GM19324 (cell line): ENCODE measurements around the gene ATP11A.
"Not testable (repeated sequence)": the region's sequence is repeated elsewhere in the genome, so short reads cannot be mapped to it uniquely, and the experiment has no call there.

Experiments used
- ATAC-seq: cut with Tn5 transposase; IDR thresholded peaks from one replicate; pipeline ENCODE4 v1.9.1; 2021; ENCODE audit warnings: mild to moderate bottlenecking, moderate library complexity; ENCODE audit not compliant: unreplicated experiment, low FRiP score

Gene ATP11A

DNA sequence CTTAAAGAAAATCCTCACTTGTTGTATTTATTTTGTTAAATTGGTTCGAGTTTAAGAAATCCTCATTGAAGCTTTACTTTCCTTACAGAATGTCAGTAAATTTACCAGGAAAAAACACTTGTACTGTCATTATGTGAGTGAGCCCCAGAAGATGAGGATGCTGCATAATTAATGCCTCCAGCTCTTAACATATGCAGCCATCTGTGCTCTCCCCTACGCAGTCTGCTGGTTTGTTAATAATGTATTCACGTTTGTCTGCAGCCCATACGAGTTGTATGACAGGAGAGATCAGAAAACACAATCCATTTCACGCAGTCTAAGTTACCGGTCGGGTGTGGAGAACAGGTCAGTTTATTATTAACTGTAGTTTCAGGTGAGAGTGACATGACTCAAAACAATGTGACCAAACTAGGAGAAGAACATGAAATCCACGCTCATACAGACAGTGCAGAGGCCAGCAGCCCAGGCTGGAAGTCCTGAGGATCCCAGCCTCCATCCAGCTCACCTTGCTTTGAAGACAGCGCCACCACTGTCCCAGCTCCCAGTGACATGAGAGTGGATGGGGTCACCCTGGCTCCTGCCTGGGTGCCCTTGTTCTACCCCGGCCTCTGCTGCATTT, 19.8 kb upstream of the ATP11A start:
- peak; percentile 81 for ATAC-seq

DNA sequence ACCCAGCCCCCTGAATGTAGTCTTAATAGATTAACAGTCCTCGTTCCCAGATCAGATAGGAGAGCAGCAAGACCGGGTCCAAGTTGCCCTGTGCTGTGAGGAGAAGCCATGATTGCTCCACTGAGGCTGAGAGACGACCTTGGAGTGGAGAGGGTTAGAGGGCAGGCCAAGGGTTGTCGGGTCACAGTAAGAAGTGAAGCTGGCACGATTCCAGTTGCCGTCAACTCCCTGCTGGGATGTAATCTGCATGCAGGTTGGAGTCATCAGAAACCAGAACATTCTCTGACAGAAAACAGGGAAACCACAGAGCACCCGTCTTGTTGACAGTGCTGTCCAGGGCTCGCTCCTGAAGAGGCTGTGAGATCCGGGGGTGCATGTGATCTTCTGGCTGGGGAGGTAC, 19.0 kb upstream of the ATP11A start:
- no peak for ATAC-seq

GRCh38 chr13:112671359-112671758, 18.5 kb upstream of the ATP11A start:
- ATAC-seq: no peak

DNA sequence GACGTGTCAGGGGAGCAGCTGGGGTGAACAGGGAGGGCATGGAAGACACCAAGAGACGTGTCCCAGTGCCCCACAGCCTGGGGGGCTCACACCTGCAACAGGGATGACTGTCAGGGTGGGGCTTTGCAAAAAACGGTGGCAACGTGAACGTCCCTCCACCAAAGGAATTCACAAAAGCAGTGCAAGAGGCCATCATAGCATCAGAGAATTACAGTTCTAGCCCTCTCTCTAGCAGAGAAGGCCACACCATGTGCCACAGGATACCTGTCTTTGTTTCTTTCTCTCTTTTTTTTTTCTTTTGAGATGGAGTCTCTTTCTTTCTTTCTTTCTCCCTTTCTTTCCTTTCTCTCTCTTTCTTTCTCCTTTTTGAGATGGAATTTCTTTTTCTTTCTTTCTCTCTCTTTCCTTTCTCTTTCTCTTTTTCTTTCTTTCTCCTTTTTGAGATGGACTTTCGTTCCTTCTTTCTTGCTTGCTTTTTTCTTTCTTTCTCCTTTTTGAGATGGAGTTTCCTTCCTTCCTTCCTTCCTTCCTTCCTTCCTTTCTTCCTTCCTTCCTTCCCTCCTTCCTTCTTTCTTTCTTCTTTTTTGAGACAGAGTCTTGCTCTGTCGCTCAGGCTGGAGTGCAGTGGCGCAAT, 17.1 kb upstream of the ATP11A start:
- no peak for ATAC-seq

DNA sequence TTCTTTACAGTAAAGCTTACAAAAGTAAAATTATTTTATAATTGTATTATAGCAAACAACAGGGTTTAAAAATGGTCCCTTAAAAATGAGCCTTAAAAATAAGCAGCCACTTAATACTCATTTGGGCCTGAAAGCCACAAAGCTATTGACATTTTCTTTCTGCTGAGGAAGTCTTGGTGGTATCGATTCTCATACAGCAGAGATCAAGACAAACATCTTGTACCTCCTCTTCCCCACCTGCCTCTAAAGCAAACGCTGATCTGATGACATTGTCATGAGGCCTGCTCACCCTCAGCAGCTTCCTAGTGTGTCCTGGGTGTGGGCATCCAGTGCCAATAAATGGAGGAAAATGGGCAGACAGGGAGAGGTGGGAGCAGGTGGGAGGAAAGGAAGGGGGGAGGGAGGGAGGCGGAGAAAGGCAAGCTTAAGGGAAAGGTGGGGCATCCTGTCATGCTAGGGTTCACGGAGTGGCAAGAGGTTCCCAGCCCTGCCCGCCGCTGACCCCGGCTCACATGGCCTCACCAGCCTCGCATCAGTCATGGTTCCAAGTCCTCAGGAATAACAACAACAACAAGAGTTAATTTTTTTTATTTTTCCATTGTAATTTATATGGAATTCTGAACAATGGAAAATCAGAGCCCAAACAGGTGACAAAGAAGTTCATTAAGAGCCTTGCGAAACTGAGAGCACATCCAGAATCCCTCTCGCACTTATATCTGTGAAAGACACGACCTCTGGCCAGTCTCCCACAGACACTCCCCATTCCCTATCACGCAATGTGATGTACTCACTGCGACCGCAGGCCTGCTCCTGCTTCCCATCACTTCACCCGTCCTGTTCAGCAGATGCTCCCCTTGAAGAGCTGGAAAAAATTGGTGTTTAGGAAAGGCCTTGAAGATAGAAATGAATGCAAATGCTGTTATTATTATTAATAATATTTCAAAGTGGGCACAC, 15.1 kb upstream of the ATP11A start:
- peak; percentile 57 for ATAC-seq

GRCh38 chr13:112675366-112675756, 14.5 kb upstream of the ATP11A start:
- no peak for ATAC-seq

DNA sequence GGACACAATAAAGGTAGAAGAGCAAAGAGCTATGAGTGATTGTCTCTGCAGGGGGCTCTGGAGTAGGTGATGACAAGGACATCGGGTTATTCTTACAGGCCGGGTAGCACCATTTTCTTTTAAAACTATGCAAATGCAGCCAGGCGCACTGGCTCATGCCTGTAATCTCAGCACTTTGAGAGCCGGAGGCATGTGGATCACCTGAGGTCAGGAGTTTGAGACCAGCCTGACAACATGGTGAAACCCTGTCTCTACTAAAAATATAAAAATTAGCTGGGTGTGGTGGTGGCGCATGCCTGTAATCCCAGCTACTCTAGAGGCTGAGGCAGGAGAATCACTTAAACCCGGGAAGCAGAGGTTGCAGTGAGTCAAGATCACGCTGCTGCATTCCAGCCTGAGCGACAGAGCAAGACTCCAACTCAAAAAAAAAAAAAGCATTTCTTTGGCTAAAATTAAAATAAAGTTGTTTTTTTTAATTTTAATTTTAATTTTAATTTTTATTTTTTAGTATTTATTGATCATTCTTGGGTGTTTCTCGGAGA, 12.3 kb upstream of the ATP11A start:
- ATAC-seq: not testable (repeated sequence)

GRCh38 chr13:112679381-112679780, 10.5 kb upstream of the ATP11A start:
- ATAC-seq: no peak

DNA sequence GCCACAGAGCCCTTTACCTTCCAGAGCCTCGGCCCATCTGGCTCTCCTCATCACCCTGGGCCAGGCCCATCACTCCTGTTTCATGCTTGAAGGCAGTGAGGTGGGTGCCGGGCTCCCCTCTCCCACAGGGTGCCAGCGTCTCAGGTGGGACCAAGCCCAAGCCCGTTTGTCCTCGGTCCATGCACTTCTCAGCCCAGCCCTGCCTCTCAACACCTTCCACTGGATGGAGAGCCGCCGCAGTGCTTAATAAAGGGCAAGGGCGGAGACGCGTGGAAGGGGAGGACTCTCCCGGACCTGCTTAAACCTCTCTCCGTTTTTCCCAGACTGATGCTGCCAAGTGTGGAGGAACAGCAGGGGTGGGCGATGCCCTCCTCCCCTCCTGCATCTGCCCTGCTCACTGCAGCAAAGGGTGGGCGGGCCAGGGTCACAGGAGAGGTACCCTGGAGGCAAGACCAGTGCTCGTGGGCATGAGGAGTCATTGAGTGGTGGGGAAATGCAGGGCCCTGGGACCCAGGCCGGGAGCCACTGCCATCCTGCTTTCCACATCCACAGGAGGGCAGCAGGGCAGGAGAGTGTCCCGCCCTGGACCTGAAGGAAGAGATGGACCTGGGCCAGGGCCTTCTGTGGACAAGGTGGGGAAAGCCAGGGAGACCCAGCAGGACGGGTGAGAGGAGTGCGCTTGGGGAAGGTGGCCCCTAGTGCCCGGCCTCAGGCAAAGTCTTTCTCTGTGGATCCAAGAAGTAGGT, 9.7 kb upstream of the ATP11A start:
- no peak for ATAC-seq

DNA sequence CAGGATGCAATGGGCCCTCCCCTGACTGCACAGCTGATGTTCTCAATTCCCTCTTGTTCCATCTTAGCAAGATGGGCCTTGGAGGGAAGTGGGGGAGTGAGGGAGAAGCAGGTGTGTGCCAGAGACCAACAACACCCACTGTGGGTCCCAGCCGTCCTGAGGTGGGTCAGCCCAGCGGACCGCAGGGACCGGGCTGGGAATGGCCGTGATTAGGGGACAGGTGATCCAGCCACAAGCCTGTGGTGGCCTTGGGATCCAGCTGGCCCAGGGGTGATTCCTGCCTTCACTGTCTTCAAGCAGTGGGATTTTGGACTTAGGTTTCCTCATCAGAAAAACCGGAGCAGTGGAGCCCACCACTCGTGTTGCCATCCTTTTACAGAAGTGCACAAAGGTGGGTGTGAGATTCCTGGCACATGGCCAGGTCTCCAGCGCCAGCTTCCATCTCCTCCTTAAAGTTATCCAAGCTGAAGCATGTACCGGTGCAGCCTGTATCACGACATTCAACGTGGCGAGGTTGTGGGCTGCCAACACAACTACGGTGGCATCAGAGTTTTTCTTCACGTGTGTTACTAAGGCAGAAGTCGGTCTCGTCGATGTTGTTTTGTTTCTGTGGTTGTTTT, 9.0 kb upstream of the ATP11A start:
- no peak for ATAC-seq

GRCh38 chr13:112683581-112683980, 6.3 kb upstream of the ATP11A start:
- no peak for ATAC-seq

DNA sequence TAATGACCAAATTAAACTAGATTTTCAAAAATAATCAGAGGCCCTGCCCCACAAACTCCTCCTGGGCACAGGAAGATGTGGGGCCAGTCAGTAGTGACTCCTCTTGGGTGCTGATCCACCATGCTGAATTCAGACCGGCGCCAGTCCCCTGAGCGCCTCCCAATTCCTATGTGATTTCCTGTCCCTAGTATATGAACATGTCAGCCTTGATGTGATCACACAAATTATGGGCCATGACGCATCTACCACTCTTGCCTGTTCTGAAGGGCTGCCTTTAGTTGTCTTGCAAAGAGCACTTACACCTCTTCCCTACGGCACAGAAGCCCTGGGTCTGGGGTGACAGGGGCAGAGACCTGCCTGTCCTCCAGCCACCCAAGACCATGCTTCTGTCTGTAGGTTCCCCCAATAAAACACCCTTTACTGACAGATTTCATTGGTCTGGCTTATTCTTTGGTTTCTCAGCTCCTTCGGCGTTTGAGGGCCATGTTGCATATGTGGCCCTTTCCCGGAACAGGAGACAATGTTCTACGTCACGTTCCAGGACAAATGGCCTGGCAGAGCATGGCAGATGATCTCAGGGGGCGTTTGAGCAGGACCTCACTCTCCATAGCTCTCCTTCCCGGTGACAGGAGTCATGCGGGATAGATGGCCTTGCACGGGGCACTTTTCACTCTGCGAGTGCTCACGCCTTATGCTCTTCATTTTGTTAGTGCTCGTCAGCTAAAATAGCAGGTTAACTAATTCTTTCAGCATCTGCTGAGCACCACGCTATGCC, 5.6 kb upstream of the ATP11A start:
- no peak for ATAC-seq

- not testable (repeated sequence) for ATAC-seq
Measured at GRCh38 chr13:112685189-112685805, 4.5 kb upstream of the ATP11A start.

DNA sequence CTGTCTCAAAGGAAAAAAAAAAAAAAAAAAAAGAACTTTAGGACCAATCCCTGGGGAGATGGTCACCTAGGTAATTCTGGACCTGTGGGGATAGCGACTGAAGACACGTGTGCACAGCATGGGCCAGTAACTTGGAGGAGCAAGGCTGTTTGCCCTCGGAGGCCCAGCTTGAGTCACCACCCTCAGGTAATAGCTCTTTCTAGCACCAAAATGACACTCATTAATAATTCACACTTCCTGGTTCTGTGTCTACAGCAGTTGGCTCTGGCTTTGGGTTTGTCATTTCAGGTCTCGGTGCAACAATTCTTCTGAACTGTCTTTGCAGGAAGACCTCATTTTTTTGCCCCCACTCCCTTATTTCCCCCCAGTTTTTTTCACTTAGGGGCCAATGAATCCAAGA, 3.9 kb upstream of the ATP11A start:
- ATAC-seq: no peak

DNA sequence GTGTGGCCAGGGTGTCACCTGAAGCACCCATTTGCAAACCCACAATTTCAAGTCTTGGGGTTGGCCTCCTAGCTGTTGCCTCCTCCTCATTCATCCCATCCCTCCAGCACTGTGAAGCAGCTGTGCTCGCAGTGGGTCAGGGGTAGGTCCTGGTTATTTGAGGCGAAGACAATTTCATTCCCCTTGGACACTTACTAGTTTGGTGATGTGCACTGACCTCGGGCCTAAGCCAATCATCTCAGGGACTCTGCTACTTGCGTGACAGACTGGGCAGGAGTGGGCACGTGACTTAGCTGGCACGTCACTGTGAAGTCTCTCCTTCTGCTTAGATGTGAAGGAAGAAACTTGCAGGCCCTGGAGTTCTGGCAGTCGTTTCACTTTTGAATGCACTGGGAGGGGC, 3.5 kb upstream of the ATP11A start:
- no peak for ATAC-seq

DNA sequence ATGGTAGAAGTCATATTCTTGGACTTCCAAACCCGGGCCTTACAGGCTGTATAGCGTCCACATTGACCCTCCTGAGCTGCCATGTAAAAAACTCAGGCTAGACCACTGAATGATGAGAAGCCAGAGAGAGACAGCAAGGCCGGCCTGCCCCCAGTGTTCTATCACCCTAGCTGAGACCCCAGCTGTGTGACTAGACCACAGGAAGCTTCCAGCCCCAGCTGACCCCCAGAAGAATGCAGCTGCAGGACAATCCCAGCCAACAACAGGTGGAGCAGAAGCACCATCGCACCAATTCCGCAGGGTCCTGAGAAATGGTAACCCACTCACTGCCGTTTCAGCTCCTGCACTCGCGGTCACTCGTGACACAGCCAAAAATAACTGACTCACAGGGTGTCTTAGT, 2.9 kb upstream of the ATP11A start:
- no peak for ATAC-seq

DNA sequence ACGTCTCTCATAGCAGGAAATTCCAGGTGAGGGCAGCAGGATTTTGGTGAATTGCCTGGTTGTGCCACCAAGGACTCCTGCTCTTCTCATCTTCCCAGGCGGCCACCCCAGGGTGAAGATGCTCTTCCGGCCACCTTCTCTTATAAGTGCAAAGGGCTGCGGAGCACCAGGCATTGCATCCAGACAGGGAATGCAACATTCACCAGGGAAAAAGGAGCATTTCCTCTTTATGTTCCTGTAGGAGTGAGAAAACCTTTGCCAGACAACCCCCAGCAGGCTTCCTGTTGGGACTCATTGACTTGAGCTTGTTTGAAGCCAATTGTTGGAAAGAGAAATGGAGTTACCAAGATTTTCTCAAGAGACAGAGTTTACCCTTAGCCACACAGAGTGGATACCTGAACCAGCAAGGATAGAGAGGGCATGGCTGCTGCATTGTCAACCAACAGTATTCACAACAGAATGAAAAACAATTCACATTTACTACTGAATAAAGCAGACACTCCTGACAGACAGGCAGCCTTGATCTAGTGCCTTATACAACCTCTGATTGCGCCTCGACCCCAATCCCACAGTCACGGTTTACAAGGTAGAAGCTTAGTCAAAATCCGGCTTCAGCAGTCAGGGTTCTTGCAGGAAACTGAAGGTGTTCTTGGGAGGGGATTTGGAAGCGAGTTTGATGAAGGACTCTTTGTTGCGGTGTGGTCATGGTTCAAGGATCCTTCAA, 1.8 kb upstream of the ATP11A start:
- no peak for ATAC-seq

DNA sequence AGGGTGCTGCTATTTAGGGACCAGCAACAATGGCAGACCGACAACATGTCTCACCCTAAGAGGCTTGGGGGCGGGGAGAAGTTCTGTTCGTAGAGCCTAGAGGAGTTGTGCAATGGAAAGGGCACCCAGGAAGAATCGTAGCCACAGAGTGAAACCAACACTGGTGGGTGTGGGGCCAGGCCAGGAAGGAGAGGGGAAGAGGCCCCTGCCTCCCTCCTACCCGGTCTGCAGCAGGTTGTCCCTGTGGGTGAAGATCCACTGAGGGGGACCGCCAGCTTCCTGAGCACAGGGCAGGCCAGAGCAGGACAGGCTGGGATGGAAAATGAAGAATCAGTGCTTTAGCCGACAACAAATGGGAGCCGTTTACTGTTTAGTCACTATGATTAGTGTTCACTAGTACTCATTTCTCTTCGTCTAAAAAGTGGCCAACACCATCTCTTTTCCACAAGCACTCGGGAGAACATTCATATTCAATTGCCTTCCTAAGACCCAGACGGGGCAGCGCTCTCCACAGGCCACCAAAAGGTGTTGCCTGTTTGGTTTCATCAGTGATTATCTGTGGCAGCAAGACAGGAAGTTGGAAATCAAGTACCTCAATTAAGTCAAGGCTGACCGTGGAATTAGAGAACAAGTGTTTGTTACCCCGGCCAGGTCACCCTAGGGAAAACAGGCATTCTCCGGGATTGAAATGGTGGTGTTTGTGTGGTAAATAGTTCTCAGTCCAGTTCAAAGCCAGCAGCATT, 1.1 kb upstream of the ATP11A start:
- no peak for ATAC-seq
